ENCODE data around the gene FNBP1L.

GRCh38 chr1:93502571-93502970, 54.7 kb downstream of the FNBP1L start:
- TF ChIP-seq POLR2A (IDR thresholded peaks at IDR 0.05; ENCODE audit: control extremely low read depth in 1 of 2, low read depth in 2 of 2, low read length in 2 of 2) = no peak
- no peak for TF ChIP-seq CTCF (IDR thresholded peaks at IDR 0.05; ENCODE audit: control extremely low read depth in 1 of 3, insufficient read depth in 1 of 3, low read depth in 1 of 3, low read length in 3 of 3)
- no peak for TF ChIP-seq RFX5 (IDR thresholded peaks at IDR 0.05; ENCODE audit: borderline replicate concordance, low read depth, low read length)
- no peak for TF ChIP-seq MAX (IDR thresholded peaks at IDR 0.05)
- TF ChIP-seq POLR2AphosphoS5 (IDR thresholded peaks at IDR 0.05; ENCODE audit: low read depth, low read length) = no peak
- no peak for TF ChIP-seq EP300 (IDR thresholded peaks at IDR 0.05; ENCODE audit: borderline replicate concordance in 1 of 2, low read depth in 2 of 2, low read length in 2 of 2)
- no peak for TF ChIP-seq KDM5A (IDR thresholded peaks at IDR 0.05; ENCODE audit: low read length)
- TF ChIP-seq FOSL1 (IDR thresholded peaks at IDR 0.05; ENCODE audit: insufficient read depth, low read depth, low read length) = no peak
- no peak for TF ChIP-seq JUN (IDR thresholded peaks at IDR 0.05; ENCODE audit: low read depth, low read length)

Data from H1 (cell line).